Islet of Langerhans (tissue), 1 donor: ENCODE data around the gene CCP110.

Source experiments
- FAIRE-seq: peaks from one replicate; lab custom pipeline; 2011; peaks lifted over from hg19 to GRCh38; lab: Jason Lieb, UNC

Gene CCP110, protein sequence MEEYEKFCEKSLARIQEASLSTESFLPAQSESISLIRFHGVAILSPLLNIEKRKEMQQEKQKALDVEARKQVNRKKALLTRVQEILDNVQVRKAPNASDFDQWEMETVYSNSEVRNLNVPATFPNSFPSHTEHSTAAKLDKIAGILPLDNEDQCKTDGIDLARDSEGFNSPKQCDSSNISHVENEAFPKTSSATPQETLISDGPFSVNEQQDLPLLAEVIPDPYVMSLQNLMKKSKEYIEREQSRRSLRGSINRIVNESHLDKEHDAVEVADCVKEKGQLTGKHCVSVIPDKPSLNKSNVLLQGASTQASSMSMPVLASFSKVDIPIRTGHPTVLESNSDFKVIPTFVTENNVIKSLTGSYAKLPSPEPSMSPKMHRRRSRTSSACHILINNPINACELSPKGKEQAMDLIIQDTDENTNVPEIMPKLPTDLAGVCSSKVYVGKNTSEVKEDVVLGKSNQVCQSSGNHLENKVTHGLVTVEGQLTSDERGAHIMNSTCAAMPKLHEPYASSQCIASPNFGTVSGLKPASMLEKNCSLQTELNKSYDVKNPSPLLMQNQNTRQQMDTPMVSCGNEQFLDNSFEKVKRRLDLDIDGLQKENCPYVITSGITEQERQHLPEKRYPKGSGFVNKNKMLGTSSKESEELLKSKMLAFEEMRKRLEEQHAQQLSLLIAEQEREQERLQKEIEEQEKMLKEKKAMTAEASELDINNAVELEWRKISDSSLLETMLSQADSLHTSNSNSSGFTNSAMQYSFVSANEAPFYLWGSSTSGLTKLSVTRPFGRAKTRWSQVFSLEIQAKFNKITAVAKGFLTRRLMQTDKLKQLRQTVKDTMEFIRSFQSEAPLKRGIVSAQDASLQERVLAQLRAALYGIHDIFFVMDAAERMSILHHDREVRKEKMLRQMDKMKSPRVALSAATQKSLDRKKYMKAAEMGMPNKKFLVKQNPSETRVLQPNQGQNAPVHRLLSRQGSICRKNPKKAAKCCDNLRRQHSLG

DNA sequence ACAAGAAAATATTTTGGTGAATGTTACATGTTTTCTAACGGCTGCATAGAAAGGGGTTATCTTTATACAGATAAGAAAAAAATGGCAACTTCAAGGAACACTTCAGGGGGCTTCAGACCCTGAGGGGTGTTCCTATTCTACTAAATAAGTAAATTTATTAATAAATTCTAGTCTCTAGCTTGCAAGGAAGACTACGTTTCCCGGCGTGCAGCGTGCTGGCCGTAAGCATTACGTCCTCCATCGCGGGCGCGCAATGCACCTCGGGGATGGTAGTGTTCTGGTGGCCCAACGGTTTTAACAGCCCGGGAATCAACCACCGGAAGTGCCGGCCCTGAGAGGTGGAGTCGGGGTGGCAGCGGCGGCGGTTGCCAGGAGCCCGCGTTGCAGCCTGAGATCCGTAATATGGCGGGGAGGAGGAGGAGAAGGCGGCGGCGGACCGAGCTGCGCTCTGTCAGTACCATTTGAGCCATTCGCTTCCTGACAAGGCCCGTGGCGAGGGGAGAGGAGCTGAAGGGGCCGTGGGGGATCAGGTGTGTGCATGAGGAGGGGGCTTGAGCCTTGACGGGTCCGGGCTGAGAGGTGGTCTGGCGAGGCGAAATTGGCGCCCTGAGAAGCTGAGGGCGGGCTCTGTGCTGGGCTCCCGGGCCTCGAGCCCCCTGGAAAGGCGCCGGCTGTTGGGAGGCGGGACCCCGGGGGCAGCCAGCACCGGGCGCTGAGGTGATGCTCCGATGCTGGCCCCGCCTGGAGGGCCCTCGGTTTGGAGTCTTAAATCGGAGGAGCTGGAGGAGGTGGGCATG is at the start of gene CCP110:
TSS of gene CCP110 (plus strand) at position 384 of the 797 bp plus-strand sequence. CDS start 3,940 bp downstream, outside the sequence.
- FAIRE-seq = peak; percentile 61

DNA sequence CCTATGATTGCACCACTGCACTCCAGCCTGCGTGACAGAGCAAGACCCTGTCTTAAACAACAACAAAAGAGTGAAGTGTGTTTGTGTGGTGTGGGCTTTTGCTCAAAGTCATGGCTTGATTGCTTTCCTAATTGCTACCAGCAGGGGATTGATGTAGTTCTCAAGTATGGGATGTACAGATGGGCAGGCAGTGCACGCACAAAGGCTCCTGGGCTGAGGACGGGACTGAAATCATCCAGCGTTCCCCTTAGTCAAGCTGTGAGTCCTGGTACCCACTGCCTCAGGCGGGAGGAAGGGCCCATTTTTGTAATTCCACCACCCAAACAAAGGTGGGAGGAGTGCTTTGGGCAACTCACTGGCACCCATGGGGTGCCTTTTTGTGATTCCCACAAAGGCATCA is 49.1 kb upstream of the CCP110 start:
- FAIRE-seq = no peak

DNA sequence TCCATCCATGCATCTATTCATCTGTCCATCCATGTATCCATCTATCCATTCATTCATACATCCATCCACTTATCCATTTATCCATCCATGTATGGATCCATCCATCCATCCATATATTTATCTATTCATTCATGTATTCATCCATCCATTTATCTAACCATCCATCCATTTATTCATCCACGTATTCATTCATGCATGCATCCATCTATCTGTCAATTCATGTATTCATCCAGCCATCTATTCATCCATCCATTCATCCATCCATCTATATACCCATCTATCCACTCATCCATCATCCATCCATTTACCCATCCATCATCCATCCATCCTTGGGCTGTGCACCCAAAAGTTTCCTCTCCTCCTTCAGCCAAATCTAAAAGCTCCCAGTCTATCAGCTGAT is 45.2 kb upstream of the CCP110 start:
- no peak for FAIRE-seq

DNA sequence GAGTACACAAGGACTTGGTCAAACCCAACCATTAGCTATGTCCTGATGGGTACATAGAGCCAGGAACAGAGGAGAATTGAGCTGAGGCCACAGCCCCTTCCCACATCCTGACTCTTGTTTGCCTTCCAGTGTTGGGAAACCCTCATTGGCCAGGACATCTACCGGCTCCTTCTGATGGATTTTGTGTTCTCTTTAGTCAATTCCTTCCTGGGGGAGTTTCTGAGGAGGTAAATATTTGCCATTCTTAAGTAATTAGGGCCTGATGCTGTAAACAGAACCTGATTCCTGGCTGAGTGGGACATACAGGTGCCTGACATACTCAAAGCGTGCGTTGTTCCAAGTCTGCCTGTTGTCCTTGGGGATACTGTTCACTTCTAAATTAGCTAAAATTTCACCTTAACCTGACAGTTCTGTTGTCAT is 44.4 kb upstream of the CCP110 start:
- no peak for FAIRE-seq

DNA sequence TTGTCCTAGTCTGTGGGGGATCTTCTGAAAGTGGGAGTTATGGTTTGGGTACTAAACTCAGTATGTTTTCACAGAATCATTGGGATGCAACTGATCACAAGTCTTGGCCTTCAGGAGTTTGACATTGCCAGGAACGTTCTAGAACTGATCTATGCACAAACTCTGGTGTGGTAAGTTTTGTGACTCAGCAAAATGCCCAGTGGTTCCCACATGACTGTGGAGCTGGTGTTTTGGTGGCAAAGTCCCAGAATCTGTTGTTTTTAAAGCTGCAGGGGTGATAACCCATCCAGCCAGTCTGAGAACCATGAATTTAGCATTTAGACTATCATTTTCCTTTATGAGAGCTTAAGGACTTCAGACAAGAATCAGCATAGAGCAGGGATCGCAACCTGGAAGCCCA is 42.4 kb upstream of the CCP110 start:
- no peak for FAIRE-seq

DNA sequence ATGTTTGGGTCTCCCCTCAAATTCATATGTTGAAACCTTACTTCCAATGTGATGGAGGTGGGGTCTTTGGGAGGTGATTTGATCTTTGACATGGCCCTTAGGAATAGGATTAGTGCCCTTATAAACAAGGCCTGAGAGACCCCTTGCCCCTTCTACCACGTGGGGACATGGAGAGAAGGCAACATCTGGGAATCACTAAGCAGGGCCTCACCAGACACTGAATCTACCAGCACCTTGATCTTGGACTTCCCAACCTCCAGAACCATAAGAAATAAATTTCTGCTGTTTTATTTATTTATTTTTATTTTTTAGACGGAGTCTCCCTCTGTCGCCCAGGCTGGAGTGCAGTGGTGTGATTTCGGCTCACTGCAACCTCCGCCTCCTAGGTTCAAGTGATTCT is 42.0 kb upstream of the CCP110 start:
- no peak for FAIRE-seq

DNA sequence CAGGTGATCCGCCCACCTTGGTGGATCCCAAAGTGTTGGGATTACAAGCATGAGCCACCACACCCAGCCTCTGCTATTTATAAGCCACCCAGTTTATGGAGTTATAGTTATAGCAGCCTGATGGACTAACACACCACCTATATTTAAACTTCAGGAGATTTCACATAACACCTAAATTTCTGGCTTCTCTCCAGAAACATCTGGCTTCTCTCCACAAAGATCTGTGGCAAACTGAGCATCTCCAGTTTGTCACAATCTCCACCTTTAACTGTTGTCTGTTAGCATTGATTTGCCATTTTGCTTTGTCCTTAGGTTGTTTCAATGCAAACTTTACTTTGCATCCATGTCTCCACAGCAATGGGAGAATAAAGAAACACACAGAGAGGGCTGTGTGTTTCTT is 41.5 kb upstream of the CCP110 start:
- no peak for FAIRE-seq

DNA sequence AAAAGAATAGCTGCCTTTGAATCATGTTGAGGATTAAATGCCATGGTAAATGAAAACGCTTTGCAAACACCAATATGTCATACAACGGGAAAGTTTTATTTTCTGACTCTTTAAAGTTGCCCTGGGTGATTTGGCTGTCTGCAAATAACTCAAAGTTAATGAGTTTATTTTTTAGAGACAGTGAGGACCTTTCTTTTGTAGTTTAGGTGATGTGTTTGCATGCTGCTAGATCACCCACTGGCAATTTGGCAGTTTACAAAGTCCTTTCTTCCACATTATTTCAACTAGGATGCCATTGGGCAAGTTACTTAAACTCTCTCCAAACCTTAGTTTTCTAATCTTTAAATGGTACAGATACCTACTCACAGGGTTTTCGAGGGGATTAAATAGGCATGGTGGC is 39.6 kb upstream of the CCP110 start:
- no peak for FAIRE-seq

DNA sequence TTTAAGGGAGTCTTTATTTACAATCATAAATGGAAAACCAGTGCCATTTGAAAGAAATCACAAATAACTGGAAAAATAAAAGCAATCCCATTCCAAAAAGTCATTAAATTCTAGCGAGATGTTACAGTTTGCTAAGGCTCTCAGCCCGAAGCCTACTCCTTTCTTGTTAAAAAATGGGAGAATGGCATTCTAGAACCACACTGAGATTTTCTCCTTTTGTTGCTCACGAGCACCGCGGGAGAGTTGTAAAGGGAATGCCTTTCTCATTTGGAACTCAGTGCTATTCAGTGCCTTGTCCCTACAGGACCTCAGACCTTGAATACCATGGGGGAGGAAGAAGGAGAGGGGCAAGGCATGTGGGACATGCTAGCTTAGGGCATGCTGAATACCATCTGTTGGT is 38.1 kb upstream of the CCP110 start:
- FAIRE-seq = no peak

DNA sequence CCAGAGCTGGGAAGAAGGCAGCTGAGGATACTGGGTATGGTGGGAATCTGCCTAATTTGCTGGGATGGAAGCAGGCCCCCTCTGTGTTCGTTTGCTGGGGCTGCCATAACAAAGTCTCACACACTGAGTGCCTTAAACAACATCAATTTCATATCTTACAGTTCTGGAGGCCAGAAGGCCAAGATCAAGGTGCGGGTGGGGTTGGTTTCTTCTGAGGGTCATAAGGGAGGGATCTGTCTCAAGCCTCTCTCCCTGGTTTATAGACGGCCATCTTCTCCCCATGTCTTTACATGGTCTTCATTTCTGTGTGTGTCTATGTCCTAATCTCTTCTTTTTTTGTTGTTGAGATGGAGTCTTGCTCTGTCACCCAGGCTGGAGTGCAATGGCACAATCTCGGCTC is 37.7 kb upstream of the CCP110 start:
- no peak for FAIRE-seq

DNA sequence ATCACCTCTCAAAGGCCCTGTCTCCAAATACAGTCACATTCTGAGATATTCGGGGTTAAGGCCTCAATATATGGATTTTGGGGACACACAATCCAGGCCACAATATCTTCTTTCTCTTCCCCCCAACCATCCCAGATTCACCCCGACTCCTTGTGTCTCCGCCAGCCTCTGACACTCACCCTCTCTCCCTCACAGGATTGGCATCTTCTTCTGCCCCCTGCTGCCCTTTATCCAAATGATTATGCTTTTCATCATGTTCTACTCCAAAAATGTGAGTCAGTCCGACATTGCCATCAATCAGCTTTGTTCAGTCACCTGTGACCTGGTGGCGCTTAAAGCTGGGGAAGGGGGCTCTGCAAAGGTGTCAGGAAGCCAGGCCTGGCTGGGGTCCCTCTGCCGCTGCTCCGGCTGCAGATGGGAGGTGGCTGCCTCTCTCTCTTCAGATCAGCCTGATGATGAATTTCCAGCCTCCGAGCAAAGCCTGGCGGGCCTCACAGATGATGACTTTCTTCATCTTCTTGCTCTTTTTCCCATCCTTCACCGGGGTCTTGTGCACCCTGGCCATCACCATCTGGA is 36.9 kb upstream of the CCP110 start:
- FAIRE-seq = no peak

DNA sequence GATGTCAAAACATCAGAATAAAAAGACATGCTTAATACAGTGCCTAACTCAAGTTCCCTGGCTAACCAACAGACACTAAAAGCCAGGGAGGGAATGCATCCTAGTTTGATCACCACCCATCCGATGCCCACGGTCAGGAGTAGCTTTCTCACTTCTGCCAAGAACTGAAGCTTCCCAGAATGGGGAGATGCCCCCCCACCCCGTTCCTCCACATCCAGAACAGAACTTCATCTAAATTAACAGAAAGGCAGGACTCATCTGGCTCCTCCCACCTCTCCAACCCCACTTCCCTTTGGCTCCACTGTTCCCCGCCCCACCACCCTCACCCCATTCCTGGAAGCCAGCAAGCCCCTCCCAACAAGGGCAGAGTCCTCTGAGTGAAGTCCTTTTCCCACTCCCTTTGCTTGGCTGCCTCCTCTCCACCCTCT is 35.5 kb upstream of the CCP110 start:
- FAIRE-seq = no peak

DNA sequence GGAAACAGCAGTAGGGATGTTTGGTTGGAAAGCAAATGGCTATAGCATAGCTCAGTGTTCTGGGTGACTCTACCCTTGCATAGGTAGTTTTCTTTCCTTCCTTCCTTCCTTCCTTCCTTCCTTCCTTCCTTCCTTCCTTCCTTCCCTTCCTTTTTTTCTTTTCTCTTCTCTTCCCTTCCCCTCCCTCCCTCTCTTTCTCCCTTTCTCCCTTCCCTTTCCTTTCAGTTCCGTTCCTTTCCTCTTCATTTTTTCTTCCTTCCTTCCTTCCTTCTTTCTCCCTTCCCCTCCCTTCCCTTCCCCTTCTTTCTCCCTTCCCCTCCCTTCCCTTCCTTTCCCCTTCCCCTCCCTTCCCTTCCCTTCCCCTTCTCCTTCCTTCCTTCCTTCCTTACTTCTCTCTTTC is 33.1 kb upstream of the CCP110 start:
- FAIRE-seq = no peak

DNA sequence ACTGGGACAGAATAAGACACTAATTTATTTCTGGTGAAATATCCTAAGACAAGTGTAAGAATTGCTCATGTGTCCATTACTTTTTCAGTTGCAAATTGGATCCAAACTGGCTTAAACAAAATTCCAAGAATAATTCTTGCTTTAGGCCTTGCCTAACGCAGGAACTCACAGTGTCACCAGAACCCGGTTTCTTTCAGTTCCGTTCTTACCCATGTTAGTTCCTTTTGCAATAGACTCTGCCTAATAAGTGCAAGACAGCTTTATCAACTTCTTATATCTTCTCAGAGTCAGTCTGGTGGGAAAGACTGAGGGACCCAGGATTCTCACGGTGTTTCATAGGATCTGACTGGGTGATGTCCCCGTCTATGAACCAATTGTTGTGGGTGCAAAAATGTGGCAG is 26.6 kb upstream of the CCP110 start:
- no peak for FAIRE-seq

DNA sequence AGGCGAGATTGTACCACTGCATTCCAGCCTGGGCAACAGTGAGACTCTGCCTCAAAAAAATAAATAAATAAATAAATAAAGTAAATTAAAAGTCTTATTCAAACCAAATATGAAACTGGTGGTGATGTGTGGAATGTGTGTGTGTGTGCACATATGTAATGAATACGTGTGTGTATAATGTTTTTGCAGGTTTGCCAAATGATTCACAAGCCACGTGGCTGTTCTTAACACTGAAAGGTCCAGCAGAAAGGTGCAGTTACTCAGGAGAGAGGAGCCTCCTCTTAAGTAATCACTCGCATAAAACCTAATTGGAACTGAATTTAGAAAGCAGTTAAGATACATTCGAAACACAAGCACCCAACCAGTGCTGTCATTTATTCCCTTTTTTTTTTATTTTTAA is 24.7 kb upstream of the CCP110 start:
- FAIRE-seq = no peak

DNA sequence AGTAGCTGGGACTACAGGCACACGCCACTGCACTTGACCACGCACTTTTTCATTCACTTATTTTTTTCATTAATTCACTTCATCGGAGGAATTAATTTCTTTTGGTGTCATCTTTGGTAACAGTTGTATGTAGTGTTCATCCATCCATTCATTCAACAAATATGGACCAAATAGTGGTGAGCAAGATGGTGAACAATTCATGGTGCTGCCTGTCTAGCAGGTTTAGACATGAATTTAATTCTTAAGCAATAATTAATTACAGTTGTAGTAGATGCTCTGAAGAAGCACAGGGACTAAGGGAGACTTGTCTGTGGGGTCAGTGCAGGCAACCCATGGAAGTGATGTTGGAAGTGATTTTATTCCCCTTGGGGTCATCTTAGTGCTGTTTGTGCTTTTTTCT is 24.3 kb upstream of the CCP110 start:
- FAIRE-seq = no peak

DNA sequence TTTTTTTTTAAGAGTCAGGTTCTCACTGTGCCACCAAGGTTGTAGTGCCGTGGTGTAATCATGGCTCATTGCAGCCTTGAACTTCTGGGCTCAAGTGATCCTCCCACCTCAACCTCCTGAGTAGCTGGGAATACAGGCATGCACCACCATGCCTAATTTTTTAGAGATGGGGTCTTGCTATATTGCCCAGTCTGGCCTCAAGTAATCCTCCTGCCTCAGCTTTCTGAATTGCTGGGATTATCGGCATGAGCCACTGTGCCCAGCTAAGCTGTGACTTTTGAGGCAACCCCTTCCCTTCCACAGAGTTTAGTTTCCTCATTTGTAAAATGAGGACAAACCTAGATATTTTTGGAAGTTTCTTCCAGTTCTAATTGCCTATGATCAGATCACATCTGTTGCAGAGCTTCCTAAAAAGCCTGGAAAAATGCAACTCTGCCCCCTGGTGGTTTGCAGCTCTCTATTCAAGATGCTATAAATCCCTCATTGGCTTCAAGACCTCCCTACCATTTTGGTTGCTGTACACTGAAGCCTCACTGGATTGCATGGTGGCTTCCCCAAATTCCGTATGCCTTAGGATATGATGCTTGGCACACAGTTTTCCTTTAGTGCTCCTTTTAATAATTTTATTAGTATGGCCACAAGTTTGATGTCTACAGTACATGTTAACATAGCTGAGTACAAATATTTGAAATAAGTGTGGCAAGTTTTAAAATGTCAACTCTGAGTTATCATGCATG is 21.2 kb upstream of the CCP110 start:
- peak; percentile 84 for FAIRE-seq

DNA sequence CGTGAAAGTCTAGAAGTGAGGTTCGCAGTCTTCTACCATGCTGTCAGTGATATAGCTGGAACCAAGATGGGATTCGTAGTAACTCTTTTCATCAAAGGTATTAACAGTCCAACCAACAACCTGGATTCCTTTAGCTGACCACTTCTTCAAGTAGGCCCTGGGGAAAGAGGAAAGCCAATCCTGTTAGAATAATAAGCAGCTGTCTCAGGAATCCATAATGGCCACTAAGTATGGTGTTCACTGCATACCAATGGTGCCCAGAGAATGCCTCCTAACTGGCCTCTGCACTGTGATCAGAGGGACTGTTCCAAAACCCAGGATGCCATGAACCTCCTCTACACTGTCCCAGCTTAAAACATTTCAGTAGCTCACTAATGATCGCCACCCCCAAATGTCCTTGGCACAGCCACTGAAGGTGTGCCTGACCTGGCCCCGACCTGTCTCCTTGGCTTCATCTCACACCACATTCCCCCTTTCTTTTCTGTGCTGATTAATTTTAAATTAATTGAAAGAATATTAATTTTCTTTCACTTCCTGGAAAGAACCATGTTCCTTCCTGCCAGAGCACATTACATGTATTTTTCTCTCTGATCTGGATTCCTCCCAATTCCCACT is 20.2 kb upstream of the CCP110 start:
- FAIRE-seq = no peak

DNA sequence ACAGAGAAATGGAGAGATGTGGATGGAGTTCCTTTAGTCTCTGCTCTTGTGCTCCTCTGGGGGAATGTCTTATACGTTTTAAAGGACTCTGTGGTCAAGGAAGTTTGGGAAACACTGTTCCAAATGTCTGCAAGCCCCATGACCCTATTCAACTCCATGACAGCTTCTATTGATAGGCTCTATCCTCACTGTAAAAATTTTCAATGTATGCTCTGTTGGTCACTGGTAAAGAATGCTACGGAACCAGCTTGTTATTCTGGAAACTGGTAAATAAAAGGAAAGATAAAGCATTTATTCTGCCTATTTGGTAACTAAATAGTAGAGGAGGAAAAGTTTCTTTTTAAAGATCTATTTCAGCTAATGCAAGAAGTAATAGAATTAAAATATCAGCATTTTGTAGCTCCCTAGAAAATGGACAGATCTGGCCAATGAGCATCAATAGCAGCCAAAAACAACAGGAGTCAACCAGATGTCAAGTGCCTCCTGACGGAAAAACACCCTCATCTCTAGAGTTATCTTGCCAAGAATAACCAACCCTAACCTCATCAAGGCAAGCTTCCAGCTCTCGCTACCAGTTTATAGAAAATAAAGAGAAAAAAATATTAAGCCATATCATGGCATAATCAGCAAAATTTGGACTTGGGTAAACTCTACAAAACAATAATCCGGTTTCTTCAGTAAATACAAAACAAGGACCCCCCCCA is 18.0 kb upstream of the CCP110 start:
- FAIRE-seq = no peak

DNA sequence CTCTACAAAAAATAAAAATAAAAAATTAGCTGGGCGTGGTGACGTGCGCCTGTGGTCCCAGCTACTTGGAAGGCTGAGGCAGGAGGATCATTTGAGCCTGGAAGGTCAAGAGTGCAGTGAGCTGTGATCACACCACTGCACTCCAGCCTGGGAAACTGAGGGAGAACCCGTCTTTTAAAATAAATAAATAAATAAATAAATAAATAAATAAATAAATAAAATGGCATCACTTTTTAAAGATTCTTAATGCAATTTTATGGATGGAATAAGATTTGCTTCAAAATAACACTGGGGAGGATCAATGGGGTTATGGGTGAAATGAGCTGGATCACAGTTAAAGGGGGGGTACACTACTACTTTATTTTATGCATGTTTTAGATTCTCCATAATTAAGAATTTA is 16.8 kb upstream of the CCP110 start:
- no peak for FAIRE-seq
